Immature natural killer cell (primary cell): Measurements from ENCODE around the gene SPOCK1. TPM values are rescaled to one million over a fixed set of nuclear protein-coding genes. Genes with fewer than 3 reads are reported as not detected.

ENCODE experiments used
- DNase-seq, 3 donors: peaks; one replicate each; pipeline ENCODE4 v3.0.0; 2022; ENCODE audit warnings: mixed read lengths in 1 of 3
- H3K27ac Mint-ChIP-seq, 6 donors: one replicate each; pipeline ENCODE4 v1.8.0; 2020; ENCODE audit warnings: mixed read lengths in 6 of 6, mild to moderate bottlenecking in 5 of 6, inconsistent platforms in 4 of 6, moderate library complexity in 3 of 6
- H3K27me3 Mint-ChIP-seq, 3 donors: one replicate each; pipeline ENCODE4 v1.8.0; 2020 to 2021; ENCODE audit warnings: low read depth in 3 of 3, mild to moderate bottlenecking in 3 of 3, mixed read lengths in 3 of 3, moderate library complexity in 3 of 3, inconsistent platforms in 1 of 3
- H3K36me3 Mint-ChIP-seq, 3 donors: one replicate each; pipeline ENCODE4 v1.8.0; 2020; ENCODE audit warnings: mixed read lengths in 3 of 3, inconsistent platforms in 2 of 3, mild to moderate bottlenecking in 2 of 3
- H3K4me1 Mint-ChIP-seq, 2 donors: one replicate each; pipeline ENCODE4 v1.8.0; 2020; ENCODE audit warnings: inconsistent platforms in 2 of 2, mild to moderate bottlenecking in 2 of 2, mixed read lengths in 2 of 2, moderate library complexity in 1 of 2
- H3K4me3 Mint-ChIP-seq, 5 donors: one replicate each; pipeline ENCODE4 v1.8.0; 2020; ENCODE audit warnings: mild to moderate bottlenecking in 5 of 5, mixed read lengths in 5 of 5, inconsistent platforms in 3 of 5, moderate library complexity in 3 of 5
- H3K9me3 Mint-ChIP-seq, 6 donors: one replicate each; pipeline ENCODE4 v1.8.0; 2020; ENCODE audit warnings: mild to moderate bottlenecking in 6 of 6, mixed read lengths in 6 of 6, inconsistent platforms in 4 of 6, moderate library complexity in 3 of 6
- polyA plus RNA-seq, 3 donors: library from polyadenylated mRNA; unstranded; fragments of 300-500 nt; fragmentation: Illumina TruSeq; gene quantifications; one replicate each; pipeline ENCODE4 v1.2.3, GENCODE V29; 2021

The SPOCK1 gene
- polyA plus RNA-seq, 3 donors from 2014 or later = not detected

GRCh38 chr5:137410234-137411010 lies 88.7 kb downstream of the SPOCK1 start:
- Mint-ChIP-seq H3K36me3 (no peaks in the 10 kb centered on the region), H3K9me3 (peaks cover 0 to 5% (median 0%) of the 10 kb centered on the region in 6 donors), H3K27ac (no peak overlapping the region), H3K4me1 (no peaks in the 10 kb centered on the region), H3K4me3 (no peak overlapping the region), H3K27me3 (peaks cover 0 to 4% (median 2%) of the 10 kb centered on the region in 3 donors)
- no peak for DNase-seq

- Mint-ChIP-seq H3K27ac (no peak overlapping the region), H3K4me1 (no peaks in the 10 kb centered on the region), H3K27me3 (peaks cover 0 to 4% (median 0%) of the 10 kb centered on the region in 3 donors), H3K36me3 (no peaks in the 10 kb centered on the region), H3K9me3 (peaks cover 0 to 3% (median 0%) of the 10 kb centered on the region in 6 donors), H3K4me3 (no peak overlapping the region)
- DNase-seq = no peak
Measured at GRCh38 chr5:137409736-137410135, 89.4 kb downstream of the SPOCK1 start.

GRCh38 chr5:137407090-137407489 lies 92.0 kb downstream of the SPOCK1 start:
- H3K4me1 Mint-ChIP-seq = no peaks in the 10 kb centered on the region
- H3K27me3 Mint-ChIP-seq = peaks cover 0 to 7% (median 1%) of the 10 kb centered on the region in 3 donors
- H3K9me3 Mint-ChIP-seq = peaks cover 0 to 2% (median 0%) of the 10 kb centered on the region in 6 donors
- H3K4me3 Mint-ChIP-seq = no peak overlapping the region
- H3K27ac Mint-ChIP-seq = no peak overlapping the region
- no peak for DNase-seq
- H3K36me3 Mint-ChIP-seq = no peaks in the 10 kb centered on the region

GRCh38 chr5:137405393-137405792 lies 93.7 kb downstream of the SPOCK1 start:
- no peaks in the 10 kb centered on the region for H3K36me3 Mint-ChIP-seq
- H3K9me3 Mint-ChIP-seq = peaks cover 0 to 2% (median 0%) of the 10 kb centered on the region in 6 donors
- no peak overlapping the region for H3K27ac Mint-ChIP-seq
- DNase-seq = no peak
- no peak overlapping the region for H3K4me3 Mint-ChIP-seq
- H3K27me3 Mint-ChIP-seq = peaks cover 0 to 7% (median 1%) of the 10 kb centered on the region in 3 donors
- H3K4me1 Mint-ChIP-seq = no peaks in the 10 kb centered on the region

GRCh38 chr5:137403869-137404268 lies 95.3 kb downstream of the SPOCK1 start:
- Mint-ChIP-seq H3K4me1 (no peaks in the 10 kb centered on the region), H3K27ac (no peak overlapping the region), H3K27me3 (peaks cover 0 to 7% (median 1%) of the 10 kb centered on the region in 3 donors), H3K9me3 (peaks cover 0 to 2% (median 0%) of the 10 kb centered on the region in 6 donors), H3K4me3 (no peak overlapping the region), H3K36me3 (no peaks in the 10 kb centered on the region)
- DNase-seq = no peak

- DNase-seq = no peak
- Mint-ChIP-seq H3K27me3 (peaks cover 0 to 7% (median 1%) of the 10 kb centered on the region in 3 donors), H3K27ac (no peak overlapping the region), H3K9me3 (peaks cover 0 to 2% (median 0%) of the 10 kb centered on the region in 6 donors), H3K4me1 (no peaks in the 10 kb centered on the region), H3K36me3 (no peaks in the 10 kb centered on the region), H3K4me3 (no peak overlapping the region)
Measured at GRCh38 chr5:137402436-137403187, 96.5 kb downstream of the SPOCK1 start.

GRCh38 chr5:137401946-137402345 lies 97.2 kb downstream of the SPOCK1 start:
- no peak overlapping the region for H3K27ac Mint-ChIP-seq
- no peaks in the 10 kb centered on the region for H3K4me1 Mint-ChIP-seq
- DNase-seq = no peak
- peaks cover 1 to 7% (median 2%) of the 10 kb centered on the region in 3 donors for H3K27me3 Mint-ChIP-seq
- H3K9me3 Mint-ChIP-seq = peaks cover 0 to 2% (median 0%) of the 10 kb centered on the region in 6 donors
- H3K4me3 Mint-ChIP-seq = no peak overlapping the region
- H3K36me3 Mint-ChIP-seq = no peaks in the 10 kb centered on the region

- no peak for DNase-seq
- Mint-ChIP-seq H3K27ac (no peak overlapping the region), H3K4me1 (no peaks in the 10 kb centered on the region), H3K36me3 (no peaks in the 10 kb centered on the region), H3K27me3 (peaks cover 1 to 7% (median 2%) of the 10 kb centered on the region in 3 donors), H3K4me3 (no peak overlapping the region), H3K9me3 (peaks cover 0 to 2% (median 0%) of the 10 kb centered on the region in 6 donors)
Measured at GRCh38 chr5:137400571-137400970, 98.6 kb downstream of the SPOCK1 start.

GRCh38 chr5:137399911-137400310 lies 99.2 kb downstream of the SPOCK1 start:
- Mint-ChIP-seq H3K4me1 (no peaks in the 10 kb centered on the region), H3K9me3 (peaks cover 0 to 2% (median 0%) of the 10 kb centered on the region in 6 donors), H3K27me3 (peaks cover 1 to 7% (median 2%) of the 10 kb centered on the region in 3 donors), H3K36me3 (no peaks in the 10 kb centered on the region), H3K27ac (no peak overlapping the region), H3K4me3 (no peak overlapping the region)
- no peak for DNase-seq

GRCh38 chr5:137398751-137399150 lies 100.4 kb downstream of the SPOCK1 start:
- peaks cover 0 to 2% (median 0%) of the 10 kb centered on the region in 6 donors for H3K9me3 Mint-ChIP-seq
- no peak overlapping the region for H3K4me3 Mint-ChIP-seq
- no peaks in the 10 kb centered on the region for H3K4me1 Mint-ChIP-seq
- no peak overlapping the region for H3K27ac Mint-ChIP-seq
- peaks cover 1 to 7% (median 2%) of the 10 kb centered on the region in 3 donors for H3K27me3 Mint-ChIP-seq
- no peak for DNase-seq
- no peaks in the 10 kb centered on the region for H3K36me3 Mint-ChIP-seq

- no peaks in the 10 kb centered on the region for H3K4me1 Mint-ChIP-seq
- peaks cover 0 to 2% (median 0%) of the 10 kb centered on the region in 6 donors for H3K9me3 Mint-ChIP-seq
- no peak for DNase-seq
- no peak overlapping the region for H3K4me3 Mint-ChIP-seq
- H3K27ac Mint-ChIP-seq = no peak overlapping the region
- H3K27me3 Mint-ChIP-seq = peaks cover 0 to 5% (median 2%) of the 10 kb centered on the region in 3 donors
- no peaks in the 10 kb centered on the region for H3K36me3 Mint-ChIP-seq
Measured at GRCh38 chr5:137398154-137398553, 101.0 kb downstream of the SPOCK1 start.

GRCh38 chr5:137395011-137395755 lies 103.9 kb downstream of the SPOCK1 start:
- Mint-ChIP-seq H3K27me3 (peaks cover 2 to 7% (median 2%) of the 10 kb centered on the region in 3 donors), H3K4me3 (no peak overlapping the region), H3K4me1 (no peaks in the 10 kb centered on the region), H3K27ac (no peak overlapping the region), H3K36me3 (peaks cover 0 to 4% (median 0%) of the 10 kb centered on the region in 3 donors), H3K9me3 (peaks cover 0 to 3% (median under 1%) of the 10 kb centered on the region in 6 donors)
- no peak for DNase-seq

- Mint-ChIP-seq H3K27ac (no peak overlapping the region), H3K4me3 (no peak overlapping the region), H3K36me3 (peaks cover 0 to 4% (median 0%) of the 10 kb centered on the region in 3 donors), H3K27me3 (peaks cover 2 to 7% (median 2%) of the 10 kb centered on the region in 3 donors), H3K4me1 (no peaks in the 10 kb centered on the region), H3K9me3 (peaks cover 0 to 3% (median under 1%) of the 10 kb centered on the region in 6 donors)
- no peak for DNase-seq
Measured at GRCh38 chr5:137394380-137394779, 104.7 kb downstream of the SPOCK1 start.
